ENCODE data around the gene LNPK. TPM values are rescaled to one million over a fixed set of nuclear protein-coding genes. Genes with fewer than 3 reads are reported as not detected.
"Not testable (repeated sequence)": the region's sequence is repeated elsewhere in the genome, so short reads cannot be mapped to it uniquely, and the experiment has no call there.

Gene LNPK
- total and polyA plus RNA-seq, 2 of the 4 experiments (the other 2 are of a cell fraction), result 18.7 to 48.6 TPM

DNA sequence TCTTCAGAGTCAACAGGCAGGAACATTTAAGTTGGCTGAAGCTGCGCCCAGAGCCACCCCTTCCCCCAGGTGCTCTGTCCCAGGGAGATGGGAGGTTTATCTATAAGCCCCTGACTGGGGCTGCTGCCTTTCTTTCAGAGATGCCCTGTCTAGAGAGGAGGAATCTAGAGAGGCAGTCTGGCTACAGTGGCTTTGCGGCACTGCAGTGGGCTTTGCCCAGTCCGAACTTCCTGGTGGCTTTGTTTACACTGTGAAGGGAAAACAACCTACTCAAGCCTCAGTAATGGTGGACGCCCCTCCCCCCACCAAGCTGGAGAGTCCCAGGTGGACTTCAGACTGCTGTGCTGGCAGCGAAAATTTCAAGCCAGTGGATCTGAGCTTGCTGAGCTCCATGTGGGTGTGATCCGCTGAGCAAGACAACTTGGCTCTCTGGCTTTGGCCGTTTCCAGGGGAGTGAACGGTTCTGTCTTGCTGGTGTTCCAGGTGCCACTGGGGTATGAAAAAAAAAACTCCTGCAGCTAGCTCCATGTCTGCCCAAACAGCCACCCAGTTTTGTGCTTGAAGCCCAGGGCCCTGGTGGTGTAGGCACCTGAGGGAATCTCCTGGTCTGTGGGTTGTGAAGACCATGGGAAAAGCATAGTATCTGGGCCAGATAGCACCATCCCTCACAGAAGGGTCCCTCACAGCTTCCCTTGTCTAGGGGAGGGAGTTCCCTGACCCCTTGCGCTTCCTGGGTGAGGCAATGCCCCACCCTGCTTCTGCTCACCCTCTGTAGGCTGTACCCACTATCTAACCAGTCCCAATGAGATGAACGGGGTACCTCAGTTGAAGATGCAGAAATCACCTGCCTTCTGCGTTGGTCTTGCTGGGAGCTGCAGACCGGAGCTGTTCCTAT lies 88.0 kb downstream of the LNPK start:
- H3K4me3 ChIP-seq (ENCODE audit: insufficient read depth, low read depth, low read length); H3K4me1 ChIP-seq (ENCODE audit: control insufficient read depth, insufficient read depth, low read length); H2BK5ac ChIP-seq (ENCODE audit: low read depth, low read length, poor library complexity, severe bottlenecking); H2BK20ac ChIP-seq (ENCODE audit: low read depth, low read length); H3K56ac ChIP-seq (ENCODE audit: extremely low read depth, insufficient read depth, low read length); H2BK15ac ChIP-seq (ENCODE audit: low read depth, low read length); BruUV-seq (replicated peaks); H4K91ac ChIP-seq (ENCODE audit: insufficient read depth, low read depth, low read length); in situ Hi-C loops (cut with MboI; ENCODE audit: low sequenced_read_pairs); H4K5ac ChIP-seq (ENCODE audit: low read depth, low read length); POLR2A ChIA-PET (ENCODE audit: unreplicated experiment); H4K8ac ChIP-seq (ENCODE audit: low read depth in 2 of 2, low read length in 2 of 2); H2AK9ac ChIP-seq (replicated peaks; ENCODE audit: low read depth, low read length, poor library complexity); DNase-seq; H2AFZ ChIP-seq (replicated peaks; ENCODE audit: low read length, poor library complexity); H3K14ac ChIP-seq (replicated peaks; ENCODE audit: low read depth, low read length); H3K18ac ChIP-seq (ENCODE audit: low read depth, low read length); H2BK120ac ChIP-seq (ENCODE audit: low read depth, low read length); H3K27me3 ChIP-seq (ENCODE audit: control insufficient read depth, insufficient read depth, low read length); H4K20me1 ChIP-seq (ENCODE audit: insufficient read depth, low read length); H3K79me1 ChIP-seq (ENCODE audit: low read depth in 1 of 2, low read length in 2 of 2); dilution Hi-C loops (cut with HindIII; ENCODE audit: low sequenced_read_pairs, unreplicated experiment); H3K9ac ChIP-seq (ENCODE audit: low read depth, low read length); H2AK5ac ChIP-seq (ENCODE audit: low read depth, low read length); ATAC-seq (ENCODE audit: low read depth); H3K27ac ChIP-seq (ENCODE audit: insufficient read depth, low read length); H3K4me2 ChIP-seq (ENCODE audit: low read depth, low read length); intact Hi-C loops (cut with micrococcal nuclease); H3K36me3 ChIP-seq (ENCODE audit: control insufficient read depth, insufficient read depth, low read length); H3K9me1 ChIP-seq (ENCODE audit: insufficient read depth, low read length); CTCF ChIA-PET; H3K4ac ChIP-seq (ENCODE audit: low read depth, low read length); H3K9me3 ChIP-seq (ENCODE audit: control insufficient read depth, insufficient read depth, low read length); H3K23ac ChIP-seq (ENCODE audit: low read depth, low read length): not testable (repeated sequence)
- no CpG with 5 or more reads among the region's 12 CpGs for WGBS, 2 experiments (ENCODE audit: extremely low coverage in 2 of 2, insufficient read length in 1 of 2)

DNA sequence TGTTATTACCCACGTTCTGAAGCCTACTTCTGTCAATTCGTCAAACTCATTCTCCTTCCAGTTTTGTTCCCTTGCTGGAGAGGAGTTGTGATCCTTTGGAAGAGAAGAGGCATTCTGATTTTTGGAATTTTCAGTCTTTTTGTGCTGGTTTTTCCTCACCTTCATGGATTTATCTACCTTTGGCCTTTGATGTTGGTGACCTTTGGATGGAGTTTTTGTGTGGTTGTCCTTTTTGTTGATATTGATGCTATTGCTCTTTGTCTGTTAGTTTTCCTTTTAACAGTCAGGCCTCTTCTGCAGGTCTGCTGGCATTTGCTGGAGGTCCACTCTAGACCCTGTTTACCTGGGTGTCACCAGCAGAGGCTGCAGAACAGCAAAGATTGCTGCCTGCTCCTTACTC lies 88.8 kb downstream of the LNPK start:
- H3K27ac ChIP-seq (ENCODE audit: insufficient read depth, low read length); H2BK5ac ChIP-seq (ENCODE audit: low read depth, low read length, poor library complexity, severe bottlenecking); H4K8ac ChIP-seq (ENCODE audit: low read depth in 2 of 2, low read length in 2 of 2); H3K4me1 ChIP-seq (ENCODE audit: control insufficient read depth, insufficient read depth, low read length); H2AK9ac ChIP-seq (replicated peaks; ENCODE audit: low read depth, low read length, poor library complexity); H2AFZ ChIP-seq (replicated peaks; ENCODE audit: low read length, poor library complexity); H3K4ac ChIP-seq (ENCODE audit: low read depth, low read length); in situ Hi-C loops (cut with MboI; ENCODE audit: low sequenced_read_pairs); H3K79me1 ChIP-seq (ENCODE audit: low read depth in 1 of 2, low read length in 2 of 2); POLR2A ChIA-PET (ENCODE audit: unreplicated experiment); intact Hi-C loops (cut with micrococcal nuclease); dilution Hi-C loops (cut with HindIII; ENCODE audit: low sequenced_read_pairs, unreplicated experiment); H2BK15ac ChIP-seq (ENCODE audit: low read depth, low read length); H2AK5ac ChIP-seq (ENCODE audit: low read depth, low read length); H3K23ac ChIP-seq (ENCODE audit: low read depth, low read length); CTCF ChIA-PET; H3K4me3 ChIP-seq (ENCODE audit: insufficient read depth, low read depth, low read length); H2BK20ac ChIP-seq (ENCODE audit: low read depth, low read length); H4K20me1 ChIP-seq (ENCODE audit: insufficient read depth, low read length); H2BK120ac ChIP-seq (ENCODE audit: low read depth, low read length); H3K56ac ChIP-seq (ENCODE audit: extremely low read depth, insufficient read depth, low read length); H3K9ac ChIP-seq (ENCODE audit: low read depth, low read length); H3K4me2 ChIP-seq (ENCODE audit: low read depth, low read length); H4K5ac ChIP-seq (ENCODE audit: low read depth, low read length); H3K36me3 ChIP-seq (ENCODE audit: control insufficient read depth, insufficient read depth, low read length); ATAC-seq (ENCODE audit: low read depth); H3K18ac ChIP-seq (ENCODE audit: low read depth, low read length); DNase-seq; H4K91ac ChIP-seq (ENCODE audit: insufficient read depth, low read depth, low read length); H3K27me3 ChIP-seq (ENCODE audit: control insufficient read depth, insufficient read depth, low read length); BruUV-seq (replicated peaks); H3K14ac ChIP-seq (replicated peaks; ENCODE audit: low read depth, low read length); H3K9me3 ChIP-seq (ENCODE audit: control insufficient read depth, insufficient read depth, low read length); H3K9me1 ChIP-seq (ENCODE audit: insufficient read depth, low read length): not testable (repeated sequence)
- no CpG with 5 or more reads among the region's 2 CpGs for WGBS, 2 experiments (ENCODE audit: extremely low coverage in 2 of 2, insufficient read length in 1 of 2)
